Suprapubic skin (tissue), 4 donors: ENCODE data around the gene NACC2.

Experiments
- CTCF ChIP-seq, 2 donors: fragments of 200-600 bp in 1 of 2; fragments of 450-650 bp in 1 of 2; sonication (generic) in 1 of 2; IDR thresholded peaks; one replicate each; pipeline ENCODE4 v1.5.1; 2016 to 2019; ENCODE audit warnings: antibody characterized with exemption in 2 of 2, mild to moderate bottlenecking in 1 of 2, moderate library complexity in 1 of 2
- EP300 ChIP-seq: sonication (generic); formaldehyde crosslinking; IDR thresholded peaks from one replicate; pipeline ENCODE4 v1.6.1; 2017; ENCODE audit warnings: antibody characterized with exemption
- POLR2A ChIP-seq, 2 donors: fragments of 450-650 bp; IDR thresholded peaks; one replicate each; pipeline ENCODE4 v1.6.1; 2017; ENCODE audit warnings: antibody characterized with exemption in 2 of 2, mild to moderate bottlenecking in 2 of 2, moderate library complexity in 2 of 2
- POLR2AphosphoS5 ChIP-seq, 3 donors: sonication (generic); formaldehyde crosslinking; IDR thresholded peaks; one replicate each; pipeline ENCODE4 v1.6.1; 2017; ENCODE audit warnings: antibody characterized with exemption in 3 of 3

- TF ChIP-seq EP300 (no peak), CTCF (IDR thresholded peaks at IDR 0.05) (no peak), POLR2A (IDR thresholded peaks at IDR 0.05) (no peak), POLR2AphosphoS5 (IDR thresholded peaks at IDR 0.05) (no peak)
Measured at GRCh38 chr9:136110082-136111061, 15.3 kb upstream of the NACC2 start.
